Duodenal mucosa (tissue), 2 donors: ENCODE results near the gene PAFAH1B1.
"Not testable (repeated sequence)": the region's sequence is repeated elsewhere in the genome, so short reads cannot be mapped to it uniquely, and the experiment has no call there.

Source experiments
- H3K27ac ChIP-seq: one replicate; pipeline ENCODE4 v1.7.0; 2013; ENCODE audit warnings: low read depth, low read length
- H3K27me3 ChIP-seq, 2 donors: one replicate each; pipeline ENCODE4 v1.7.0; 2013; ENCODE audit warnings: low read length in 2 of 2, control low read depth in 1 of 2; ENCODE audit not compliant: insufficient read depth in 2 of 2, control insufficient read depth in 1 of 2
- H3K36me3 ChIP-seq, 2 donors: one replicate each; pipeline ENCODE4 v1.7.0; 2013; ENCODE audit warnings: low read length in 2 of 2, control low read depth in 1 of 2; ENCODE audit not compliant: insufficient read depth in 2 of 2, control insufficient read depth in 1 of 2
- H3K4me1 ChIP-seq, 2 donors: one replicate each; pipeline ENCODE4 v1.7.0; 2013; ENCODE audit warnings: low read length in 2 of 2, control low read depth in 1 of 2; ENCODE audit not compliant: insufficient read depth in 2 of 2, control insufficient read depth in 1 of 2
- H3K4me3 ChIP-seq, 2 donors: one replicate each; pipeline ENCODE4 v1.7.0; 2013; ENCODE audit warnings: low read length in 2 of 2, low read depth in 1 of 2
- H3K9ac ChIP-seq, 2 donors: one replicate each; pipeline ENCODE4 v1.7.0; 2013; ENCODE audit warnings: low read length in 2 of 2, low read depth in 1 of 2
- H3K9me3 ChIP-seq, 2 donors: one replicate each; pipeline ENCODE4 v1.7.0; 2013; ENCODE audit warnings: low read length in 2 of 2, control low read depth in 1 of 2; ENCODE audit not compliant: control insufficient read depth in 1 of 2

PAFAH1B1 gene

GRCh38 chr17:2563061-2563460, 30.4 kb upstream of the PAFAH1B1 start:
- Histone ChIP-seq H3K9me3 (peaks cover 0 to 4% of the 10 kb centered on the region in 2 donors), H3K27ac (no peak overlapping the region), H3K4me3 (no peak overlapping the region), H3K9ac (no peak overlapping the region), H3K4me1 (no peaks in the 10 kb centered on the region), H3K27me3 (no peaks in the 10 kb centered on the region), H3K36me3 (no peaks in the 10 kb centered on the region)

DNA sequence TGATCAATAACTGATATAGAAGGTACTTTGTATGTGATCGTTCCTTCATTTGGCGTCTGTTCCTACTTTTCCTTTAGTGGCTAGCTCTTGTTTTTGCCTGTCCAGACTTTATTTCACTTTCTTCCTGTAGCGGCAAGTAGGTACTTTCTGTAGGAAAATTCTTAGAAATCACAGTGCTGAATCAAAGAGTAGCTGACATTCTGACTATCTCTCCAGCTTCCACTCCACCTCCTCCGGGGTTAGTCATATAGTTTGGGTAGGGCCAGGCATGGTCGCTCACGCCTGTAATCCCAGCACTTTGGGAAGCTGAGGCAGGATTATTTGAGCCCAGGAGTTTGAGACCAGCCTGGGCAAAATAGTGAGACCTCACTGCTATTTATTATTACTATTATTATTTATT, 29.9 kb upstream of the PAFAH1B1 start:
- Histone ChIP-seq H3K9ac (no peak overlapping the region), H3K27ac (no peak overlapping the region), H3K4me1 (no peaks in the 10 kb centered on the region), H3K9me3 (peaks cover 0 to 4% of the 10 kb centered on the region in 2 donors), H3K4me3 (no peak overlapping the region), H3K27me3 (no peaks in the 10 kb centered on the region), H3K36me3 (no peaks in the 10 kb centered on the region)

DNA sequence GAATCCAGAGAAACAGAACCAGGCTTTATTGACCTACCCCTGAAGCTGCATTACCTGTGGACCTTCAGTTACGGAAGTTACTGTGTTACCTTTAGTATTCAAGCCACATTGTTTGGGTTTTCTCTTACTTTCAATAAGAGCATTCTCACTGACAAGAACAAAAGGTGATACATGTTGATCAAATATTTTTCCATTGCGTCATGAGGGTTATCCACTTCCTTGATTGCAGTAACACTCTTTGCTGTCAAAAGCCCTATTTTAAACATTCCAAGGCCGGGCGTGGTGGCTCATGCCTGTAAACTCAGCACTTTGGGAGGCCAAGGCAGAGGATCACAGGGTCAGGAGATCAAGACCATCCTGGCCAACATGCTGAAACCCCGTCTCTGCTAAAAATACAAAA, 28.6 kb upstream of the PAFAH1B1 start:
- Histone ChIP-seq H3K9ac (no peak overlapping the region), H3K27ac (no peak overlapping the region)

DNA sequence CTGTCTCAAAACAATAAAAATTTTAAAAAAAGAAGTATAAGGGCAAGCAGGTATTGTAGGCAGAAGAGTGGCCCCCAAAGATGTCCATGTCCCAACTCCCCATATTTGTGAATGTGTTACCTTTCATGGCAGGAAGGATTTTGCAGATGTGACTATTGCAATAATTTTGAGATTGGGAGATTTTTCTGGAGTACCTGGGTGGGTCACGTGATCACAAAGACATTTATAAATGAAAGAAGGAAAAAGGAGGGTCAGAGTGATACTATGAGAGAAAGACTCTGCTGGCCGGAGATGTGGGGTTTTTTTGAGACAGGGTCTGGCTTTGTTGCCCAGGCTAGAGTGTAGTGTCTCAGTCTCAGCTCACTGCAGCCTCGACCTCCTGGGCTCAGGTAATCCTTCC, 27.4 kb upstream of the PAFAH1B1 start:
- no peak overlapping the region for H3K9ac ChIP-seq
- H3K27me3 ChIP-seq, result no peaks in the 10 kb centered on the region
- peaks cover 0 to 2% of the 10 kb centered on the region in 2 donors for H3K9me3 ChIP-seq

More for the DNA sequence above, 28.6 kb upstream of the PAFAH1B1 start:
- Histone ChIP-seq H3K9me3 (peaks cover 0 to 4% of the 10 kb centered on the region in 2 donors), H3K4me3 (no peak overlapping the region), H3K4me1 (no peaks in the 10 kb centered on the region), H3K36me3 (no peaks in the 10 kb centered on the region), H3K27me3 (no peaks in the 10 kb centered on the region)

GRCh38 chr17:2571523-2572303, 21.7 kb upstream of the PAFAH1B1 start:
- no peaks in the 10 kb centered on the region for H3K9me3 ChIP-seq
- H3K27ac ChIP-seq, result no peak overlapping the region
- no peaks in the 10 kb centered on the region for H3K36me3 ChIP-seq
- no peaks in the 10 kb centered on the region for H3K27me3 ChIP-seq
- H3K4me3 ChIP-seq, result peak overlapping the region; percentile 13 to 29
- H3K4me1 ChIP-seq, result peaks cover 0 to 5% of the 10 kb centered on the region in 2 donors
- H3K9ac ChIP-seq, result peak overlapping the region in 1 of 2 donors; percentile 39

More for the DNA sequence above, 27.4 kb upstream of the PAFAH1B1 start:
- H3K4me3 ChIP-seq, result no peak overlapping the region
- no peak overlapping the region for H3K27ac ChIP-seq
- no peaks in the 10 kb centered on the region for H3K36me3 ChIP-seq
- H3K4me1 ChIP-seq, result no peaks in the 10 kb centered on the region

DNA sequence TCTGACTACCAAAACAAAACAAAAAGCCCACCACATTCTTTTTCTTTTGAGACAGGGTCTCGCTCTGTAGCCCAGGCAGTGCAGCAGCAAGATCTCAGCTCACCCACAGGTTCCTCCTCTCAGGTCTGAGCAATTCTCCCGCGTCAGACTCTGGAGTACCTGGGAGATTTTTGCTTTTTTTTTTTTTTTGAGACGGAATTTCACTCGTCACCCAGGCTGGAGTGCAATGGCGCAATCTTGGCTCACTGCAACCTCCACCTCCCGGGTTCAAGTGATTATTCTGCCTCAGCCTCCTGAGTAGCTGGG, 21.2 kb upstream of the PAFAH1B1 start:
- H3K4me1 ChIP-seq, H3K9ac ChIP-seq, H3K27ac ChIP-seq, H3K36me3 ChIP-seq, H3K27me3 ChIP-seq, H3K9me3 ChIP-seq: not testable (repeated sequence)
- peak overlapping the region in 1 of 2 donors; percentile 13 for H3K4me3 ChIP-seq

DNA sequence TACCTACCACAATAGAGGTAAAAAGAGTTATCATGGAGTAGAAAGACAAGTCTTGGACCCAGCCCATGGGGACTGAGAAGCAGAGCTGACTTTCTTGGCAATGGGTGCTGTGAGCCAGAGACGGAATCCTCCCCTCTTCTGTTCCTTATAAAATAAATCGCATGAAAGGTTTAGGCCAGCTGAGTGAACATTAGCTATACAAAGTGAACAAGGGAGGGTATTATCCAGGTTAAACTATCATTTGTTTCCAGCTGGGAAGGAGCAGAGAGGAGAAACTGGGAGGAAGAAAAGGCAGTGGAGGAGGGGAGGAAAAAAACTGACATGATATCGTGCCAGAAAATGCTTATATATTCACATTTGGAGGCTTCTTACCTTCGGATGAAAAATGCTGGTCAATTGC, 13.3 kb upstream of the PAFAH1B1 start:
- H3K9me3 ChIP-seq, result no peaks in the 10 kb centered on the region
- H3K4me1 ChIP-seq, result no peaks in the 10 kb centered on the region
- H3K4me3 ChIP-seq, result no peak overlapping the region
- no peak overlapping the region for H3K9ac ChIP-seq
- no peaks in the 10 kb centered on the region for H3K27me3 ChIP-seq
- no peak overlapping the region for H3K27ac ChIP-seq
- H3K36me3 ChIP-seq, result no peaks in the 10 kb centered on the region

DNA sequence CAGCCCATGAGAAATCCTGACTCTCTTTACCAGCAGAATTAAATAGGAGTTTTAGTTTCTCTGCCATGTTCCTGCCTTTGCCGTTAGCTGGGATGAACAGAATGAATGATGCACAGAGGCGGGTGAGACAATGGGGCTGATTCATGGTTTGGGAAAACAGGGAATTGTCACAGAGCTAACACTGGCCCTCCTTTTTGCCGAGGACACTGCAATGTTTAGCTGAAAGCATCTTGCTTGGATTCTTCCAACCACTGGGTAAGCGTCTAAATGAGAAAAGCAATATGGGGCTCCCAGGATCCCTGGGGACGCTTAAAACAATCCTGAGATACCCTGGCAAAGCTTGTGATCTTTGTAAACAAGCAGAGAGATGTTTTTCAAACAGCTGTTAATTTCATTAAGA, 12.8 kb upstream of the PAFAH1B1 start:
- no peak overlapping the region for H3K9ac ChIP-seq
- no peaks in the 10 kb centered on the region for H3K36me3 ChIP-seq

DNA sequence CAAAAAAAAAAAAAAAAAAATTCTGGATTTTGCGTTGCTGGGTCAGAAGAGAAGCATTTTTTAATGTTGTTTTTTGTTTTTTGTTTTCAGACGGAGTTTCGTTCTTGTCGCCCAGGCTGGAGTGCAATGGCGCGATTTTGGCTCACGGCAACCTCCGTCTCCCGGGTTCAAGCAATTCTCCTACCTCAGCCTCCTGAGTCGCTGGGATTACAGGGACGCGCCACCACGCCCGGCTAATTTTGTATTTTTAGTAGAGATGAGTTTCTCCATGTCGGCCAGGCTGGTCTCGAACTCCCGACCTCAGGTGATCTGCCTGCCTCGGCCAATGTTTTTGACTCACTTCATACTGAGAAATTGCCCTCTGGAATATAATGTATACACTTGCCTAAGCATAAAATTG, 11.0 kb upstream of the PAFAH1B1 start:
- no peak overlapping the region for H3K27ac ChIP-seq
- no peaks in the 10 kb centered on the region for H3K9me3 ChIP-seq
- no peaks in the 10 kb centered on the region for H3K27me3 ChIP-seq
- no peaks in the 10 kb centered on the region for H3K36me3 ChIP-seq
- no peak overlapping the region for H3K9ac ChIP-seq
- H3K4me1 ChIP-seq, result no peaks in the 10 kb centered on the region
- H3K4me3 ChIP-seq, result no peak overlapping the region

More for the DNA sequence above, 12.8 kb upstream of the PAFAH1B1 start:
- no peak overlapping the region for H3K4me3 ChIP-seq
- H3K4me1 ChIP-seq, result no peaks in the 10 kb centered on the region
- H3K9me3 ChIP-seq, result no peaks in the 10 kb centered on the region
- no peak overlapping the region for H3K27ac ChIP-seq
- no peaks in the 10 kb centered on the region for H3K27me3 ChIP-seq

DNA sequence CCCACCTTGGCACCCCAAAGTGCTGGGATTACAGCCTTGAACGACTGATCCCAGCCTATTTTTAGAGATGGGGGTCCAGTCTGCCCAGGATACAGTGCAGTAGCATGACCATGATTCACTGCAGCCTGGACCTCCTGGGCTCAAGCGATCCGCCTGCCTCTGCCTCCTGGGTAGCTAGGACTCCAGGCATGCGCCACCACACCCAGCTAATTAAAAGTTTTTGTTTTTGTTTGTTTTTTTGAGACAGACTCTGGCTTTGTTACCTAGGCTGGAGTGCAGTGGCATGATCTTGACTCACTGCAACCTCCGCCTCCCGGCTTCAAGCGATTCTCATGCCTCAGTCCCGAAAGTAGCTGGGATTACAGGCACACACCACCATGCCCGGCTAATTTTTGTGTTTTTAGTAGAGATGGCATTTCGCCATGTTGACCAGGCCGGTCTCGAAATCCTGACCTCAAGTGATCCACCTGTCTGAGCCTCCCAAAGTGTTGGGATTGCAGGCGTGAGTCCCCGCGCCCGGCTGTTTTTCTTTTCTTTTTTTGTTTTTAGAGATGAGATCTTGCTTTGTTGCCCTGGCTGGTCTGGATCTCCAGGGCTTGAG, 2.3 kb upstream of the PAFAH1B1 start:
- no peak overlapping the region for H3K4me3 ChIP-seq
- H3K27me3 ChIP-seq, result no peaks in the 10 kb centered on the region
- no peak overlapping the region for H3K9ac ChIP-seq
- no peak overlapping the region for H3K27ac ChIP-seq
- peaks cover 8 to 18% of the 10 kb centered on the region in 2 donors for H3K4me1 ChIP-seq
- H3K9me3 ChIP-seq, result no peaks in the 10 kb centered on the region
- no peaks in the 10 kb centered on the region for H3K36me3 ChIP-seq
